NCI-H748 (cell line): ENCODE results near the gene HIGD1C.
"Not testable (repeated sequence)": the region's sequence is repeated elsewhere in the genome, so short reads cannot be mapped to it uniquely, and the experiment has no call there.

ENCODE experiments used
- DNase-seq: peaks from one replicate; lab custom pipeline; 2025; ENCODE audit not compliant: unreplicated experiment; lab: John Stamatoyannopoulos, UW

Gene HIGD1C

GRCh38 chr12:51013441-51013840 lies 61.1 kb downstream of the HIGD1C start:
- DNase-seq, result no peak

- not testable (repeated sequence) for DNase-seq
Measured at GRCh38 chr12:51014467-51014866, 62.1 kb downstream of the HIGD1C start.

GRCh38 chr12:51017452-51017851 lies 65.1 kb downstream of the HIGD1C start:
- DNase-seq, result no peak

GRCh38 chr12:51018956-51019355 lies 66.6 kb downstream of the HIGD1C start:
- DNase-seq, result no peak

GRCh38 chr12:51019927-51020326 lies 67.6 kb downstream of the HIGD1C start:
- DNase-seq, result no peak
